ENCODE results near the gene HP1BP3.

DNA sequence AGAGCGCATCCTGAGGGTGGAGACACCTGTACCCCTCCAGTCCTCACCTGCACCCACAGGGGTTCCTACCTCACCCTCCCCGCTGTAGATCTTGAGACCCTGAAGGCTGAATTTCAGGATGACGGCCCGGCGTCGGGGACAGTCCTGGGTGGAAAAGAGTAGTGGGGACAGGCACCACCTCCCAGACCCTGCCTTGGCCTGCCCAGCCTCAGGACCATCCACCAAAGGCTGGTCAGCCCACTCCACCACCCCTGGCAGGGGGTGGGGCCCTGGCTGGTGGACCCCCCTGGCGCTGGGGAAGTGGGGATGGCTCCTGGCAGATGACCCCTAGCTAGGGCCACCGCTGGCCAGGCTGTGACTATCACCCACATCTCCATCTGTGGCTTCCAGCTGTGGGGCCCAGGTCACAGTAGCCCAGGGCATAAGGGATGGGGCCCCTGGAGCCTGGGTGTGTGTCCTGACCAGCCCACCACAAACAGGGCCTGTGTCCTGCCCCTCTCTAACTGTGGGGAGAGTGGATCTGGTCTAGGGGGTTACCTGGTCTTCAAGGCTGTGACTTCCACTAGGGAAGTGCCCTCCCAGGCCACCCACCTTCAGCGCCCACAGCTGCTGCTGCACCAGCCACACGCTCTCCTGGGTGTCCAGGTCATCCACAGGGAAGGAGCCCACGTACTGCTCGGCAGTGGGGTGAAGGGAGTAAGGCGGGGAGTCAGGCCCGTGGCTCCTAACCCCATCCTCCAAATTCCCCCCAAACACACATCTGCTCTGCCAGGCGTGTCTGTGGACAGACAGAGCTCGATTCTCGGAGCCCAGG, 60.0 kb downstream of the HP1BP3 start:
- TF ChIP-seq, protein P1, sequence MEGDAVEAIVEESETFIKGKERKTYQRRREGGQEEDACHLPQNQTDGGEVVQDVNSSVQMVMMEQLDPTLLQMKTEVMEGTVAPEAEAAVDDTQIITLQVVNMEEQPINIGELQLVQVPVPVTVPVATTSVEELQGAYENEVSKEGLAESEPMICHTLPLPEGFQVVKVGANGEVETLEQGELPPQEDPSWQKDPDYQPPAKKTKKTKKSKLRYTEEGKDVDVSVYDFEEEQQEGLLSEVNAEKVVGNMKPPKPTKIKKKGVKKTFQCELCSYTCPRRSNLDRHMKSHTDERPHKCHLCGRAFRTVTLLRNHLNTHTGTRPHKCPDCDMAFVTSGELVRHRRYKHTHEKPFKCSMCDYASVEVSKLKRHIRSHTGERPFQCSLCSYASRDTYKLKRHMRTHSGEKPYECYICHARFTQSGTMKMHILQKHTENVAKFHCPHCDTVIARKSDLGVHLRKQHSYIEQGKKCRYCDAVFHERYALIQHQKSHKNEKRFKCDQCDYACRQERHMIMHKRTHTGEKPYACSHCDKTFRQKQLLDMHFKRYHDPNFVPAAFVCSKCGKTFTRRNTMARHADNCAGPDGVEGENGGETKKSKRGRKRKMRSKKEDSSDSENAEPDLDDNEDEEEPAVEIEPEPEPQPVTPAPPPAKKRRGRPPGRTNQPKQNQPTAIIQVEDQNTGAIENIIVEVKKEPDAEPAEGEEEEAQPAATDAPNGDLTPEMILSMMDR (IDR thresholded peaks at IDR 0.05; ENCODE audit: poor library complexity, severe bottlenecking), result no peak
- TF ChIP-seq POLR2AphosphoS5 (IDR thresholded peaks at IDR 0.05) (no peak), EZH2 (IDR thresholded peaks at IDR 0.05; ENCODE audit: borderline replicate concordance, insufficient read depth, low read length, poor library complexity, severe bottlenecking) (no peak), EP300 (conservative IDR thresholded peaks at IDR 0.05; ENCODE audit: poor library complexity, severe bottlenecking) (no peak), SMC3 (conservative IDR thresholded peaks at IDR 0.05; ENCODE audit: poor library complexity) (no peak), TAF1 (IDR thresholded peaks at IDR 0.05; ENCODE audit: low read depth) (no peak), RAD21 (conservative IDR thresholded peaks at IDR 0.05) (no peak), MXI1 (conservative IDR thresholded peaks at IDR 0.05; ENCODE audit: poor library complexity, severe bottlenecking) (no peak)
- TF ChIP-seq, protein P2, sequence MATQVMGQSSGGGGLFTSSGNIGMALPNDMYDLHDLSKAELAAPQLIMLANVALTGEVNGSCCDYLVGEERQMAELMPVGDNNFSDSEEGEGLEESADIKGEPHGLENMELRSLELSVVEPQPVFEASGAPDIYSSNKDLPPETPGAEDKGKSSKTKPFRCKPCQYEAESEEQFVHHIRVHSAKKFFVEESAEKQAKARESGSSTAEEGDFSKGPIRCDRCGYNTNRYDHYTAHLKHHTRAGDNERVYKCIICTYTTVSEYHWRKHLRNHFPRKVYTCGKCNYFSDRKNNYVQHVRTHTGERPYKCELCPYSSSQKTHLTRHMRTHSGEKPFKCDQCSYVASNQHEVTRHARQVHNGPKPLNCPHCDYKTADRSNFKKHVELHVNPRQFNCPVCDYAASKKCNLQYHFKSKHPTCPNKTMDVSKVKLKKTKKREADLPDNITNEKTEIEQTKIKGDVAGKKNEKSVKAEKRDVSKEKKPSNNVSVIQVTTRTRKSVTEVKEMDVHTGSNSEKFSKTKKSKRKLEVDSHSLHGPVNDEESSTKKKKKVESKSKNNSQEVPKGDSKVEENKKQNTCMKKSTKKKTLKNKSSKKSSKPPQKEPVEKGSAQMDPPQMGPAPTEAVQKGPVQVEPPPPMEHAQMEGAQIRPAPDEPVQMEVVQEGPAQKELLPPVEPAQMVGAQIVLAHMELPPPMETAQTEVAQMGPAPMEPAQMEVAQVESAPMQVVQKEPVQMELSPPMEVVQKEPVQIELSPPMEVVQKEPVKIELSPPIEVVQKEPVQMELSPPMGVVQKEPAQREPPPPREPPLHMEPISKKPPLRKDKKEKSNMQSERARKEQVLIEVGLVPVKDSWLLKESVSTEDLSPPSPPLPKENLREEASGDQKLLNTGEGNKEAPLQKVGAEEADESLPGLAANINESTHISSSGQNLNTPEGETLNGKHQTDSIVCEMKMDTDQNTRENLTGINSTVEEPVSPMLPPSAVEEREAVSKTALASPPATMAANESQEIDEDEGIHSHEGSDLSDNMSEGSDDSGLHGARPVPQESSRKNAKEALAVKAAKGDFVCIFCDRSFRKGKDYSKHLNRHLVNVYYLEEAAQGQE (IDR thresholded peaks at IDR 0.05; ENCODE audit: borderline replicate concordance), result no peak
